IMR-90 (cell line): Measurements from ENCODE around the gene EVI5. TPM values are rescaled to one million over a fixed set of nuclear protein-coding genes. Genes with fewer than 3 reads are reported as not detected.

Experiments
- ATAC-seq: fragments of 200-7000 bp; cut with Tn5 transposase; 2 replicates; pipeline ENCODE4 v1.9.1; 2020; ENCODE audit warnings: low read depth, mild to moderate bottlenecking, moderate library complexity
- BruUV-seq: library from RNA; stranded (reverse); fragments of 400-500 nt; replicated peaks from 2 replicates; lab custom pipeline; 2021; lab: Mats Ljungman, UMichigan
- CTCF ChIA-PET: fragments of 300-600 bp; formaldehyde crosslinking; extraction: SDS; loops from one replicate; lab custom pipeline; 2021; ENCODE audit warnings: antibody characterized with exemption; lab: Yijun Ruan, JAX
- POLR2A ChIA-PET: fragments of 300-600 bp; sonication (Branson Sonifier 250); formaldehyde crosslinking; loops from one replicate; lab custom pipeline; 2022; ENCODE audit warnings: antibody characterized with exemption; ENCODE audit not compliant: unreplicated experiment; lab: Charles Lee
- DNase-seq: peaks from one replicate; pipeline ENCODE4 v3.0.0; 2013
- H2AFZ ChIP-seq: replicated peaks from 2 replicates; pipeline ENCODE3; 2013; ENCODE audit warnings: low read length, mild to moderate bottlenecking; ENCODE audit not compliant: poor library complexity
- H2AK5ac ChIP-seq: 2 replicates; pipeline ENCODE4 v1.6.1; 2013; ENCODE audit warnings: low read depth, low read length, inconsistent platforms
- H2AK9ac ChIP-seq: replicated peaks from 2 replicates; pipeline ENCODE3; 2013; ENCODE audit warnings: mild to moderate bottlenecking, low read depth, low read length, moderate library complexity; ENCODE audit not compliant: poor library complexity
- H2BK120ac ChIP-seq: 2 replicates; pipeline ENCODE4 v1.6.1; 2013; ENCODE audit warnings: low read depth, low read length, inconsistent platforms
- H2BK15ac ChIP-seq: 3 replicates; pipeline ENCODE4 v1.6.1; 2013; ENCODE audit warnings: low read depth, low read length, inconsistent platforms
- H2BK20ac ChIP-seq: 2 replicates; pipeline ENCODE4 v1.6.1; 2013; ENCODE audit warnings: low read depth, mild to moderate bottlenecking, inconsistent platforms, low read length, moderate library complexity
- H2BK5ac ChIP-seq: 2 replicates; pipeline ENCODE4 v1.6.1; 2013; ENCODE audit warnings: mild to moderate bottlenecking, low read depth, low read length, inconsistent platforms; ENCODE audit not compliant: poor library complexity, severe bottlenecking
- H3K14ac ChIP-seq: replicated peaks from 2 replicates; pipeline ENCODE4 v1.6.1; 2013; ENCODE audit warnings: low read depth, low read length, inconsistent platforms
- H3K18ac ChIP-seq: 2 replicates; pipeline ENCODE4 v1.6.1; 2013; ENCODE audit warnings: low read depth, low read length, control low read depth
- H3K23ac ChIP-seq: 2 replicates; pipeline ENCODE4 v1.6.1; 2013; ENCODE audit warnings: low read depth, low read length, inconsistent platforms
- H3K27ac ChIP-seq: 2 replicates; pipeline ENCODE4 v1.5.1; 2013; ENCODE audit warnings: mild to moderate bottlenecking, control low read depth, low read length; ENCODE audit not compliant: insufficient read depth
- H3K27me3 ChIP-seq: 2 replicates; pipeline ENCODE4 v1.6.1; 2013; ENCODE audit warnings: low read length; ENCODE audit not compliant: control insufficient read depth, insufficient read depth
- H3K36me3 ChIP-seq: 2 replicates; pipeline ENCODE4 v1.6.1; 2013; ENCODE audit warnings: low read length, mixed read lengths; ENCODE audit not compliant: control insufficient read depth, insufficient read depth
- H3K4ac ChIP-seq: 2 replicates; pipeline ENCODE4 v1.6.1; 2013; ENCODE audit warnings: low read depth, low read length, inconsistent platforms
- H3K4me1 ChIP-seq: 2 replicates; pipeline ENCODE4 v1.6.1; 2013; ENCODE audit warnings: low read length, mixed read lengths; ENCODE audit not compliant: control insufficient read depth, insufficient read depth
- H3K4me2 ChIP-seq: 2 replicates; pipeline ENCODE4 v1.6.1; 2013; ENCODE audit warnings: low read depth, mild to moderate bottlenecking, control low read depth, low read length, moderate library complexity
- H3K4me3 ChIP-seq: 2 replicates; pipeline ENCODE4 v1.5.1; 2013; ENCODE audit warnings: low read depth, mild to moderate bottlenecking, control low read depth, low read length, moderate library complexity; ENCODE audit not compliant: insufficient read depth
- H3K56ac ChIP-seq: 2 replicates; pipeline ENCODE4 v1.6.1; 2013; ENCODE audit warnings: low read length, inconsistent platforms; ENCODE audit not compliant: insufficient read depth; ENCODE audit errors: extremely low read depth
- H3K79me1 ChIP-seq, 2 experiments: 2 replicates each; pipeline ENCODE4 v1.6.1; 2013; ENCODE audit warnings: low read length in 2 of 2, inconsistent platforms in 1 of 2, low read depth in 1 of 2
- H3K9ac ChIP-seq: 2 replicates; pipeline ENCODE4 v1.6.1; 2013; ENCODE audit warnings: low read depth, low read length, control low read depth
- H3K9me1 ChIP-seq: 2 replicates; pipeline ENCODE4 v1.6.1; 2013; ENCODE audit warnings: low read length, inconsistent platforms; ENCODE audit not compliant: insufficient read depth
- H3K9me3 ChIP-seq: 2 replicates; pipeline ENCODE4 v1.6.1; 2013; ENCODE audit warnings: low read length; ENCODE audit not compliant: control insufficient read depth, insufficient read depth
- H4K20me1 ChIP-seq: 2 replicates; pipeline ENCODE4 v1.6.1; 2013; ENCODE audit warnings: low read length, inconsistent platforms; ENCODE audit not compliant: insufficient read depth
- H4K5ac ChIP-seq: 2 replicates; pipeline ENCODE4 v1.6.1; 2013; ENCODE audit warnings: mild to moderate bottlenecking, low read depth, low read length, control low read depth
- H4K8ac ChIP-seq, 2 experiments: 2 replicates each; pipeline ENCODE4 v1.6.1; 2013; ENCODE audit warnings: low read depth in 2 of 2, low read length in 2 of 2, control low read depth in 1 of 2, inconsistent platforms in 1 of 2
- H4K91ac ChIP-seq: 2 replicates; pipeline ENCODE4 v1.6.1; 2013; ENCODE audit warnings: low read depth, low read length, inconsistent platforms; ENCODE audit not compliant: insufficient read depth
- BHLHE40 ChIP-seq: fragments of 150-350 bp; IDR thresholded peaks from 2 replicates; pipeline ENCODE4 v1.6.1; 2016; ENCODE audit warnings: mild to moderate bottlenecking, low read depth, low read length
- CEBPB ChIP-seq: IDR thresholded peaks from 2 replicates; pipeline ENCODE4 v1.6.1; 2012; ENCODE audit warnings: low read depth, low read length, improper control_type of control experiment
- CHD1 ChIP-seq: IDR thresholded peaks from 2 replicates; pipeline ENCODE4 v1.6.1; 2012; ENCODE audit warnings: low read depth, low read length, improper control_type of control experiment
- FOS ChIP-seq: fragments of 150-350 bp; IDR thresholded peaks from 2 replicates; pipeline ENCODE4 v1.6.1; 2016; ENCODE audit warnings: low read depth, low read length
- MAFK ChIP-seq: IDR thresholded peaks from 2 replicates; pipeline ENCODE4 v1.6.1; 2012; ENCODE audit warnings: low read depth, low read length, improper control_type of control experiment
- MAZ ChIP-seq: IDR thresholded peaks from 2 replicates; pipeline ENCODE4 v1.6.1; 2012; ENCODE audit warnings: low read depth, mild to moderate bottlenecking, low read length, improper control_type of control experiment, moderate library complexity, borderline replicate concordance
- MXI1 ChIP-seq: IDR thresholded peaks from 2 replicates; pipeline ENCODE4 v1.6.1; 2012; ENCODE audit warnings: low read depth, mild to moderate bottlenecking, low read length, moderate library complexity, borderline replicate concordance
- NFE2L2 ChIP-seq: fragments of 150-350 bp; IDR thresholded peaks from 2 replicates; pipeline ENCODE4 v1.6.1; 2016; ENCODE audit warnings: low read depth, mild to moderate bottlenecking, low read length
- POLR2A ChIP-seq: IDR thresholded peaks from 2 replicates; pipeline ENCODE4 v1.6.1; 2012; ENCODE audit warnings: mild to moderate bottlenecking, low read depth, low read length
- RAD21 ChIP-seq: IDR thresholded peaks from 2 replicates; pipeline ENCODE4 v1.6.1; 2012; ENCODE audit warnings: low read length, improper control_type of control experiment
- RCOR1 ChIP-seq: IDR thresholded peaks from 2 replicates; pipeline ENCODE4 v1.6.1; 2012; ENCODE audit warnings: mild to moderate bottlenecking, low read length, improper control_type of control experiment; ENCODE audit not compliant: insufficient replicate concordance
- RFX5 ChIP-seq: IDR thresholded peaks from 2 replicates; pipeline ENCODE4 v1.8.0; 2012; ENCODE audit warnings: low read depth, mild to moderate bottlenecking, low read length, moderate library complexity
- SMC3 ChIP-seq: fragments of 150-350 bp; IDR thresholded peaks from 2 replicates; pipeline ENCODE4 v1.6.1; 2016; ENCODE audit warnings: low read depth, mild to moderate bottlenecking, antibody characterized with exemption, low read length, moderate library complexity
- whole genome bisulfite sequencing, 2 experiments: methylation state at CpG; one replicate each; pipeline versions ENCODE4 v1.1.5 to v1.1.7; 2013; ENCODE audit warnings: missing lambda C conversion rate in 2 of 2; ENCODE audit not compliant: insufficient read length in 1 of 2; ENCODE audit errors: extremely low coverage in 2 of 2; 5-methylcytosine and 5-hydroxymethylcytosine counted together
- dilution Hi-C: fragments of 300-500 bp; cut with HindIII; formaldehyde crosslinking; loops from one replicate; pipeline ENCODE4 v1.14.3; 2018; ENCODE audit warnings: low sequenced_read_pairs; ENCODE audit not compliant: unreplicated experiment
- in situ Hi-C: fragments of 300-500 bp; cut with MboI; formaldehyde crosslinking; loops from 3 replicates; pipeline ENCODE4 v1.14.3; 2019; ENCODE audit warnings: low sequenced_read_pairs, inconsistent platforms, mixed read lengths
- intact Hi-C: fragments of 100-400 bp; cut with micrococcal nuclease; formaldehyde crosslinking; loops from 2 replicates; pipeline ENCODE4 v1.10.0; 2022
- polyA plus RNA-seq, 3 experiments: library from polyadenylated mRNA; depleted of rRNA; stranded (reverse); fragments of >200 nt; gene quantifications; 2 replicates each; pipeline ENCODE4 v1.2.3, GENCODE V29; 2012; ENCODE audit warnings: low replicate concordance in 1 of 3
- total RNA-seq: library from RNA; depleted of rRNA; stranded (reverse); fragments of >200 nt; gene quantifications from 2 replicates; pipeline ENCODE4 v1.2.3, GENCODE V29; 2012
- TF ChIP-seq, protein P1 (sequence below): conservative IDR thresholded peaks from 2 replicates; pipeline ENCODE4 v1.5.1; 2012; ENCODE audit warnings: mild to moderate bottlenecking, low read depth, low read length, improper control_type of control experiment
- TF ChIP-seq, protein P2 (sequence below): fragments of 150-350 bp; IDR thresholded peaks from 2 replicates; pipeline ENCODE4 v1.6.1; 2017; ENCODE audit warnings: mild to moderate bottlenecking, antibody characterized with exemption, low read length, low read depth
- TF ChIP-seq, protein P3 (sequence below): fragments of 150-350 bp; IDR thresholded peaks from 2 replicates; pipeline ENCODE4 v1.6.1; 2016; ENCODE audit warnings: low read depth, mild to moderate bottlenecking, low read length, moderate library complexity, borderline replicate concordance

The EVI5 gene
- total and polyA plus RNA-seq, 2 of the 4 experiments (the other 2 are of a cell fraction), result 13.9 to 26.9 TPM

DNA sequence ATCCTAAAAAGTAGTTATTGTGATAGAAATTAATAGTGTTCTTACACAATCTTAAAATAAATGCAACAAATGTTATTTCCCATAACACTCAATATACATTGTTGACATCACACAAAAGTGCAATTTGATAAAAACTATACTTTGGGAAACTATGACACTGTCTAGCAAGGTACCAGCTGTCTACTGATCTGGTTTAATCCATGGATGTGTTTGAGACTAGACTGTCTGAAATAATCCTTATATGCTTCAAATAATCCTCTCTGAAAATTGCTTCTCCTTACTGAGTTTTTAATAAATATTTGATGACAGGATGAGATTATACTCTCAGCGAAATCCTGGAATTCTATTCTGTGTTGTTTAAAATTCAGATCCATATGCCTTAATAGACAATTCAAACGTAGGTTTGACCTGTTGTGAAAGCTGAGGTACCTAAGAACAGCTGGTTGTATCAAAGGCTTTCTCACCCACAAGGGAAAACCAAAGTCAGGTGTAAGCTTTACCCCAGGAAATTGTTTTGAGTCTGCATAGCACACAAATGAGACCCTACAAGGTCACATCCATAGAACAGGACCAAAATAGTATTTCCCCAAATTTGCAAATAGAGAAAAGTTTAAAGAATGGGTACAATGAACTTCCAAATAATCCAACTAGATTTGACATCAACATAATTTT is 289.4 kb downstream of the EVI5 start:
- no peak overlapping the region for H4K8ac ChIP-seq
- no peak for TF ChIP-seq RCOR1
- no peak for TF ChIP-seq POLR2A
- TF ChIP-seq, protein P1, sequence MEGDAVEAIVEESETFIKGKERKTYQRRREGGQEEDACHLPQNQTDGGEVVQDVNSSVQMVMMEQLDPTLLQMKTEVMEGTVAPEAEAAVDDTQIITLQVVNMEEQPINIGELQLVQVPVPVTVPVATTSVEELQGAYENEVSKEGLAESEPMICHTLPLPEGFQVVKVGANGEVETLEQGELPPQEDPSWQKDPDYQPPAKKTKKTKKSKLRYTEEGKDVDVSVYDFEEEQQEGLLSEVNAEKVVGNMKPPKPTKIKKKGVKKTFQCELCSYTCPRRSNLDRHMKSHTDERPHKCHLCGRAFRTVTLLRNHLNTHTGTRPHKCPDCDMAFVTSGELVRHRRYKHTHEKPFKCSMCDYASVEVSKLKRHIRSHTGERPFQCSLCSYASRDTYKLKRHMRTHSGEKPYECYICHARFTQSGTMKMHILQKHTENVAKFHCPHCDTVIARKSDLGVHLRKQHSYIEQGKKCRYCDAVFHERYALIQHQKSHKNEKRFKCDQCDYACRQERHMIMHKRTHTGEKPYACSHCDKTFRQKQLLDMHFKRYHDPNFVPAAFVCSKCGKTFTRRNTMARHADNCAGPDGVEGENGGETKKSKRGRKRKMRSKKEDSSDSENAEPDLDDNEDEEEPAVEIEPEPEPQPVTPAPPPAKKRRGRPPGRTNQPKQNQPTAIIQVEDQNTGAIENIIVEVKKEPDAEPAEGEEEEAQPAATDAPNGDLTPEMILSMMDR, result no peak
- TF ChIP-seq SMC3, result no peak
- TF ChIP-seq NFE2L2, result no peak
- no peak for TF ChIP-seq FOS
- TF ChIP-seq, protein P2, sequence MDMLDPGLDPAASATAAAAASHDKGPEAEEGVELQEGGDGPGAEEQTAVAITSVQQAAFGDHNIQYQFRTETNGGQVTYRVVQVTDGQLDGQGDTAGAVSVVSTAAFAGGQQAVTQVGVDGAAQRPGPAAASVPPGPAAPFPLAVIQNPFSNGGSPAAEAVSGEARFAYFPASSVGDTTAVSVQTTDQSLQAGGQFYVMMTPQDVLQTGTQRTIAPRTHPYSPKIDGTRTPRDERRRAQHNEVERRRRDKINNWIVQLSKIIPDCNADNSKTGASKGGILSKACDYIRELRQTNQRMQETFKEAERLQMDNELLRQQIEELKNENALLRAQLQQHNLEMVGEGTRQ, result no peak
- TF ChIP-seq BHLHE40, result no peak
- TF ChIP-seq RFX5, result no peak
- no peak for TF ChIP-seq CHD1
- TF ChIP-seq RAD21, result no peak
- TF ChIP-seq MAFK, result no peak
- TF ChIP-seq, protein P3, sequence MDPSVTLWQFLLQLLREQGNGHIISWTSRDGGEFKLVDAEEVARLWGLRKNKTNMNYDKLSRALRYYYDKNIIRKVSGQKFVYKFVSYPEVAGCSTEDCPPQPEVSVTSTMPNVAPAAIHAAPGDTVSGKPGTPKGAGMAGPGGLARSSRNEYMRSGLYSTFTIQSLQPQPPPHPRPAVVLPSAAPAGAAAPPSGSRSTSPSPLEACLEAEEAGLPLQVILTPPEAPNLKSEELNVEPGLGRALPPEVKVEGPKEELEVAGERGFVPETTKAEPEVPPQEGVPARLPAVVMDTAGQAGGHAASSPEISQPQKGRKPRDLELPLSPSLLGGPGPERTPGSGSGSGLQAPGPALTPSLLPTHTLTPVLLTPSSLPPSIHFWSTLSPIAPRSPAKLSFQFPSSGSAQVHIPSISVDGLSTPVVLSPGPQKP, result no peak
- TF ChIP-seq MAZ, result no peak
- TF ChIP-seq MXI1, result no peak
- no peak for TF ChIP-seq CEBPB
- no peak overlapping the region for H3K4me2 ChIP-seq
- no peak overlapping the region for H3K14ac ChIP-seq
- H4K91ac ChIP-seq, result no peak overlapping the region
- no peak overlapping the region for H3K18ac ChIP-seq
- no peak overlapping the region for H2AK9ac ChIP-seq
- WGBS, 2 experiments, result no CpG with 5 or more reads among the region's 2 CpGs
- H3K23ac ChIP-seq, result no peak overlapping the region
- H3K4me3 ChIP-seq, result no peak overlapping the region
- ChIA-PET POLR2A (no interaction called here), CTCF (interaction anchor here (0.6 kb wide), 1 partner anchor 12 kb away, joined by 3 read pairs; no protein-coding TSS in a partner anchor)
- H2AFZ ChIP-seq, result no peak overlapping the region
- in situ Hi-C loops (no loop called here), dilution Hi-C loops (no loop called here), intact Hi-C loops (no loop called here)
- ATAC-seq (no peak), DNase-seq (no peak)
- H4K20me1 ChIP-seq, result no peaks in the 10 kb centered on the region
- no peaks in the 10 kb centered on the region for H3K4me1 ChIP-seq
- H3K36me3 ChIP-seq, result no peaks in the 10 kb centered on the region
- no peak overlapping the region for H3K4ac ChIP-seq
- H2BK120ac ChIP-seq, result no peak overlapping the region
- peaks cover 5% of the 10 kb centered on the region; the same call in 1 of the 2 replicates for H3K27me3 ChIP-seq
- H4K5ac ChIP-seq, result no peak overlapping the region
- H3K9me3 ChIP-seq, result no peaks in the 10 kb centered on the region
- H2BK15ac ChIP-seq, result no peak overlapping the region
- no TSS peak for BruUV-seq
- no peaks in the 10 kb centered on the region for H3K9me1 ChIP-seq
- no peak overlapping the region for H3K56ac ChIP-seq
- H2BK5ac ChIP-seq, result no peak overlapping the region
- H2BK20ac ChIP-seq, result no peak overlapping the region
- H3K79me1 ChIP-seq, result no peaks in the 10 kb centered on the region
- no peak overlapping the region for H3K27ac ChIP-seq
- no peak overlapping the region for H2AK5ac ChIP-seq
- H3K9ac ChIP-seq, result no peak overlapping the region
